Memory B cell (primary cell): ENCODE measurements around the gene DIP2C.
"Not testable (repeated sequence)": the region's sequence is repeated elsewhere in the genome, so short reads cannot be mapped to it uniquely, and the experiment has no call there.

Experiments
- ATAC-seq: fragments of 150-1000 bp; cut with Tn5 transposase; 2 replicates; pipeline ENCODE4 v1.10.0; 2021; ENCODE audit warnings: low read depth, mild to moderate bottlenecking, moderate library complexity
- DNase-seq, 2 donors: peaks; one replicate each; pipeline ENCODE4 v3.0.0; 2022; ENCODE audit warnings: low spot score in 2 of 2
- H3K27ac Mint-ChIP-seq: one replicate; pipeline ENCODE4 v1.8.0; 2022; ENCODE audit warnings: mild to moderate bottlenecking, moderate library complexity, mixed read lengths
- H3K27me3 Mint-ChIP-seq: one replicate; pipeline ENCODE4 v1.8.0; 2022; ENCODE audit warnings: mixed read lengths
- H3K36me3 Mint-ChIP-seq: one replicate; pipeline ENCODE4 v1.8.0; 2022; ENCODE audit warnings: mild to moderate bottlenecking, mixed read lengths
- H3K4me1 Mint-ChIP-seq: one replicate; pipeline ENCODE4 v1.8.0; 2022; ENCODE audit warnings: mixed read lengths
- H3K4me3 Mint-ChIP-seq: one replicate; pipeline ENCODE4 v1.8.0; 2022; ENCODE audit warnings: mild to moderate bottlenecking, moderate library complexity, mixed read lengths
- H3K9me3 Mint-ChIP-seq: one replicate; pipeline ENCODE4 v1.8.0; 2022; ENCODE audit warnings: mixed read lengths

The DIP2C gene

GRCh38 chr10:651692-652091 lies 37.8 kb downstream of the DIP2C start:
- Mint-ChIP-seq H3K9me3 (no peaks in the 10 kb centered on the region), H3K4me1 (no peaks in the 10 kb centered on the region), H3K36me3 (no peaks in the 10 kb centered on the region), H3K4me3 (no peak overlapping the region), H3K27me3 (peaks cover 6% of the 10 kb centered on the region), H3K27ac (no peak overlapping the region)
- ATAC-seq (no peak), DNase-seq (no peak)

- DNase-seq (no peak), ATAC-seq (no peak)
- H3K4me3 Mint-ChIP-seq = no peak overlapping the region
- no peaks in the 10 kb centered on the region for H3K36me3 Mint-ChIP-seq
- no peaks in the 10 kb centered on the region for H3K9me3 Mint-ChIP-seq
- H3K27me3 Mint-ChIP-seq = peaks cover 6% of the 10 kb centered on the region
- no peaks in the 10 kb centered on the region for H3K4me1 Mint-ChIP-seq
- H3K27ac Mint-ChIP-seq = no peak overlapping the region
Observed at GRCh38 chr10:650886-651615, 38.4 kb downstream of the DIP2C start.

GRCh38 chr10:650441-650851 lies 39.0 kb downstream of the DIP2C start:
- Mint-ChIP-seq H3K36me3 (no peaks in the 10 kb centered on the region), H3K27ac (no peak overlapping the region), H3K4me1 (no peaks in the 10 kb centered on the region), H3K27me3 (peaks cover 6% of the 10 kb centered on the region), H3K9me3 (no peaks in the 10 kb centered on the region), H3K4me3 (no peak overlapping the region)
- ATAC-seq = no peak
- DNase-seq = no peak

- Mint-ChIP-seq H3K4me3 (no peak overlapping the region), H3K27me3 (peaks cover 6% of the 10 kb centered on the region), H3K27ac (no peak overlapping the region), H3K4me1 (no peaks in the 10 kb centered on the region), H3K9me3 (no peaks in the 10 kb centered on the region), H3K36me3 (no peaks in the 10 kb centered on the region)
- ATAC-seq (no peak), DNase-seq (no peak)
Observed at GRCh38 chr10:649798-650440, 39.5 kb downstream of the DIP2C start.

- Mint-ChIP-seq H3K27me3 (peaks cover 8% of the 10 kb centered on the region), H3K27ac (no peak overlapping the region), H3K36me3 (no peaks in the 10 kb centered on the region), H3K9me3 (peaks cover 3% of the 10 kb centered on the region), H3K4me1 (no peaks in the 10 kb centered on the region), H3K4me3 (no peak overlapping the region)
- ATAC-seq = no peak
- DNase-seq = no peak
Observed at GRCh38 chr10:649445-649797, 40.0 kb downstream of the DIP2C start.

DNA sequence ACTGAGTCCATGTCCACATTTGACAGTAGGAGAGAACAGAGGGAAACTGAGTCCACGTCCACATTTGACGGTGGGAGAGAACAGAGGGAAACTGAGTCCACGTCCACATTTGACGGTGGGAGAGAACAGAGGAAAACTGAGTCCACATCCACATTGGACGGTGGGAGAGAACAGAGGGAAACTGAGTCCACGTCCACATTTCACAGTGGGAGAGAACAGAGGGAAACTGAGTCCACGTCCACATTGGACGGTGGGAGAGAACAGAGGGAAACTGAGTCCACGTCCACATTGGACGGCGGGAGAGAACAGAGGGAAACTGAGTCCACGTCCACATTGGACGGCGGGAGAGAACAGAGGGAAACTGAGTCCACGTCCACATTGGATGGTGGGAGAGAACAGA lies 42.4 kb downstream of the DIP2C start:
- not testable (repeated sequence) for H3K4me3 Mint-ChIP-seq, ATAC-seq, H3K27me3 Mint-ChIP-seq, H3K36me3 Mint-ChIP-seq, H3K9me3 Mint-ChIP-seq, H3K27ac Mint-ChIP-seq, H3K4me1 Mint-ChIP-seq, DNase-seq

DNA sequence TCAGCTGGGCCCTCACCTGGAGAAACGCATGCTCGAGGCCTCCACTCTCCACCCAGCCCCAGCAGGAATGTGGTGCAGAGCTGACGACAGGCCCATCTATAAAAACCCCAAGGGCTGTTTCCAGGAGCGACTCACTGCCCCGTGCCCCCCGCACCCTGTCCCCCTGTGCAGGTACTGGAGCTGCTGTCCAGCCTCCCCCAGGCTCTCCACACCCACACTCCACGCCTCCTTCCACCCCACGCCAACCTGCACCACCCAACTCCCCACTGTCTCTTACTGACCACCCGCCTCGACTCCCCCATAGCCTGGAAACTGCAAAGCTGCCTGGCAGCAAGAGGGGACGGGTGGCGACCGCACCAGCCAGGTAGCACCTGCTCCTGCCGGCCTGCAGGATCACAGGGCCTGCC lies 43.3 kb downstream of the DIP2C start:
- Mint-ChIP-seq H3K27me3 (peaks cover 7% of the 10 kb centered on the region), H3K27ac (no peak overlapping the region), H3K36me3 (no peaks in the 10 kb centered on the region), H3K4me3 (no peak overlapping the region), H3K9me3 (peaks cover 3% of the 10 kb centered on the region), H3K4me1 (no peaks in the 10 kb centered on the region)
- DNase-seq (no peak), ATAC-seq (no peak)

DNA sequence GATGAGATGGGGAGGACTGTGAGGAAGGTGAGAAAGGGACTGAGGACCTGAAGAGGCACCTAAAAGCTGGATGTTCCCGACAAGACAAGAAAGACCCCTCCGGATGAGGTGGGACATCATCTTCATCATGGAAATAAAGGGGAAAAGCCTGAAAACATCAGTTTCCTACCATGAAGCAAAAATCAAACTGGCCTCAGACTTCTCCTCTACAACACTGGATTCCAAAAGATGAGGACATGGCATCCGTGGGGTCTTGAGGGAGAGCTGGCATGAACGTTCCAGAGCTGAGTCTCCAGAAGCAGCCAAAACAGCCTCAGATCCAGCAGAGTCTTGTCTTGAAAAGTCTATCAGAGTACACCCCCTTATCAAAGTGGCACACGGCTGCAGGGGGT lies 44.5 kb downstream of the DIP2C start:
- no peak for DNase-seq
- no peak overlapping the region for H3K27ac Mint-ChIP-seq
- H3K9me3 Mint-ChIP-seq = peaks cover 3% of the 10 kb centered on the region
- H3K36me3 Mint-ChIP-seq = no peaks in the 10 kb centered on the region
- no peak overlapping the region for H3K4me3 Mint-ChIP-seq
- ATAC-seq = no peak
- H3K4me1 Mint-ChIP-seq = no peaks in the 10 kb centered on the region
- H3K27me3 Mint-ChIP-seq = peaks cover 5% of the 10 kb centered on the region

DNA sequence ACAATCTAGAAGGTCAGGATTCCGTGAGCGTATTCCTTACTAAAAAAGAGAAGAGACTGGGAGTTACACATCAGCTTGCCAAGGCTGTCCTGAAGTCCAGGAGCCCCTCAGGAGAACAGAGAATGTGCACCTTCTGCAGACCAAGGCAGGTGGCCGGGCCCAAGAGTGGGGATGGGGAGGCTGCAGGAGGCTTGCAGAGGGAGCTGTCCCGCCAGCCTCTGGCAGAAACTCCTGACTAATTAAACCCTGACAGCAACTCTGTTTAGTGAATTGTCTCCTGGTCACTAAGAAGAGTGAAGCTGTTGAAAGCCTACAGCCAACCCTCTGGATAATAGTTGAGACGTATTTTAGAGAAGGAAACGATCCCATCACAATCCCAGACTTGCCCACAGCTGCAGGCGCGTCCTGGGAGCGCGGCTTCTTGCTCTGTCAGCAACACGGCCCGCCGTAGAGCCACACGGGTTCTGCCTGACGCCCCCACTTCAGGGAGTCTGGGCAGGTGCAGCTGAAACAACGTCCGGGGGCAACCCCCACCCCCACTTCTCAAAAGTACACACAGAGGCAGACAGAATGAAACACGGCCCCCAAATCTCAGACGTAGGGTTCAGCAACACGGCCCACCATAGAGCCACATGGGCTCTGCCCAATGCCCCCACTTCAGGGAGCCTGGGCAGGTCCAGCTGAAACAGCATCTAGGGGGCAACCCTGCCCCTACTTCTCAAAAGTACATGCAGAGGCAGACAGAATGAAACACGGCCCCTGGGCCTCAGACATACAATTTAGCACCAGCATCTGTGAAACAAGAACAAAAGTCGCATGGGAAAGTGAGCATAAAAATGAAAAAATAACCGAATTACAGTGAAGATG lies 45.2 kb downstream of the DIP2C start:
- no peaks in the 10 kb centered on the region for H3K4me1 Mint-ChIP-seq
- peaks cover 3% of the 10 kb centered on the region for H3K9me3 Mint-ChIP-seq
- peaks cover 5% of the 10 kb centered on the region for H3K27me3 Mint-ChIP-seq
- H3K27ac Mint-ChIP-seq = no peak overlapping the region
- DNase-seq (no peak), ATAC-seq (no peak)
- no peak overlapping the region for H3K4me3 Mint-ChIP-seq
- H3K36me3 Mint-ChIP-seq = no peaks in the 10 kb centered on the region

GRCh38 chr10:642186-642890 lies 47.1 kb downstream of the DIP2C start:
- peaks cover 5% of the 10 kb centered on the region for H3K27me3 Mint-ChIP-seq
- no peak overlapping the region for H3K27ac Mint-ChIP-seq
- H3K9me3 Mint-ChIP-seq = peaks cover 3% of the 10 kb centered on the region
- H3K4me3 Mint-ChIP-seq = no peak overlapping the region
- ATAC-seq (no peak), DNase-seq (no peak)
- H3K36me3 Mint-ChIP-seq = no peaks in the 10 kb centered on the region
- H3K4me1 Mint-ChIP-seq = no peaks in the 10 kb centered on the region

DNA sequence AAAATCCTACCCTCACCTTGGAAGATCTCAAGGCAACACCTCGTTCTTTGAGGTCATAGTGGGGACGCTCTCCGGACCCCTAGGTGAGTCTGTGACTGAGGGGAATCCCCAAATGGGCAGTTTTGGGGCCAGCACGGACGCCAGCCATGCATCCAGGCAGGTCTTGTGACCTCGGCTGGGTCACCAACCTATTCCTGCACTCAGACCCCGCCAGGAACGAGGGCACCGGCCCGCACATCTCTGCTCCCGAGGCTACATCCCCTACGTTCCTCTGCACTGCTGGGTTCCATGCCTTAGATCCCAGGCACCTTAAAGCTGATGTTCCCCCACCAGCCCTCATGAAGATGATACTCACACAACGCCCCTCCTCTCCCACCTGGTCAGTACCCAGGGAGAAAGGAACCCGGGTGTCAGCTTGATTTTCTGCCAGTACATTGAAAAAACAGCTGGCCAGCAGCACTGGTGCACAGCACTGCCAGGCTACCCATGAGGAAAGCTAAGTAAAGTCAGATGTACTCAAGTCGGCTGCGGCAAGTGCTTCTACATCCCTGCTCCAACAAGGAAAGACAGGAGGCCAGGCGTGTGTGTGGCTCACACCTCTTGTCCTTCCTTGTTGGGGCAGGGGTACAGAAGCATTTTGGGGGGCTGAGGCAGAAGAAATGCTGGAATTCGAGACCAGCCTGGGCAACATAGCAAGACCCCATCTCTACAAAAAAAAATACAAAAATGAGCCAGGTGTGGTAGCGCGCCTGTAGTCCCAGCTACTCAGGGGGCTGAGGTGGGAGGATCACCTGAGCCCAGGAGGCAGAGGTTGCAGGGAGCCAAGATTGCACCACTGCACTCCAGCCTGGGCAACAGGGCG lies 48.1 kb downstream of the DIP2C start:
- Mint-ChIP-seq H3K4me3 (no peak overlapping the region), H3K27ac (no peak overlapping the region), H3K4me1 (no peaks in the 10 kb centered on the region), H3K27me3 (peaks cover 10% of the 10 kb centered on the region), H3K9me3 (peaks cover 3% of the 10 kb centered on the region), H3K36me3 (no peaks in the 10 kb centered on the region)
- DNase-seq = no peak
- ATAC-seq = no peak

GRCh38 chr10:640673-641045 lies 48.8 kb downstream of the DIP2C start:
- DNase-seq (no peak), ATAC-seq (no peak)
- Mint-ChIP-seq H3K27ac (no peak overlapping the region), H3K4me1 (no peaks in the 10 kb centered on the region), H3K27me3 (peaks cover 12% of the 10 kb centered on the region), H3K4me3 (no peak overlapping the region), H3K9me3 (peaks cover 3% of the 10 kb centered on the region), H3K36me3 (no peaks in the 10 kb centered on the region)
